Measurements from ENCODE around the gene ZNF444. TPM values are rescaled to one million over a fixed set of nuclear protein-coding genes. Genes with fewer than 3 reads are reported as not detected.
"Not testable (repeated sequence)": the region's sequence is repeated elsewhere in the genome, so short reads cannot be mapped to it uniquely, and the experiment has no call there.

The ZNF444 gene
- total RNA-seq, 1 donor from 2014 or later, result 23.9 TPM

GRCh38 chr19:56141417-56141993, 418 bp downstream of the ZNF444 start:
- DNase-seq, result no peak
- no peak for ATAC-seq
- intact Hi-C loops (cut with micrococcal nuclease), result no loop called here

GRCh38 chr19:56142087-56142787, 1.1 kb downstream of the ZNF444 start:
- intact Hi-C loops (cut with micrococcal nuclease), result no loop called here
- no peak for DNase-seq

GRCh38 chr19:56142897-56143434, 1.9 kb downstream of the ZNF444 start:
- no peak for ATAC-seq
- DNase-seq, result no peak
- intact Hi-C loops (cut with micrococcal nuclease), result no loop called here

More at GRCh38 chr19:56142087-56142787, 1.1 kb downstream of the ZNF444 start:
- ATAC-seq, result no peak

GRCh38 chr19:56144376-56144775, 3.3 kb downstream of the ZNF444 start:
- ATAC-seq, result no peak
- intact Hi-C loops (cut with micrococcal nuclease), result no loop called here
- DNase-seq, result no peak

- DNase-seq, result no peak
- intact Hi-C loops (cut with micrococcal nuclease), result no loop called here
- ATAC-seq, result no peak
These were observed 3.7 kb downstream of the ZNF444 start for GRCh38 chr19:56144831-56145230.

- no peak for ATAC-seq
- DNase-seq, result no peak
- intact Hi-C loops (cut with micrococcal nuclease), result no loop called here
These were observed 4.6 kb downstream of the ZNF444 start for GRCh38 chr19:56145698-56146097.

- DNase-seq, result no peak
- intact Hi-C loops (cut with micrococcal nuclease), result no loop called here
- no peak for ATAC-seq
These were observed 5.8 kb downstream of the ZNF444 start for GRCh38 chr19:56146904-56147303.

GRCh38 chr19:56147307-56147706, 6.2 kb downstream of the ZNF444 start:
- ATAC-seq (no peak), DNase-seq (no peak)
- intact Hi-C loops (cut with micrococcal nuclease), result no loop called here

- DNase-seq, result no peak
- intact Hi-C loops (cut with micrococcal nuclease), result no loop called here
- no peak for ATAC-seq
These were observed 7.0 kb downstream of the ZNF444 start for GRCh38 chr19:56148096-56148495.

GRCh38 chr19:56148955-56149655, 8.0 kb downstream of the ZNF444 start:
- intact Hi-C loops (cut with micrococcal nuclease); DNase-seq; ATAC-seq: not testable (repeated sequence)

GRCh38 chr19:56149656-56150038, 8.6 kb downstream of the ZNF444 start:
- DNase-seq (no peak), ATAC-seq (no peak)
- intact Hi-C loops (cut with micrococcal nuclease), result loop anchor here (10.0 kb wide), 1 partner anchor 65 kb away; no protein-coding TSS in a partner anchor

GRCh38 chr19:56150358-56150757, 9.3 kb downstream of the ZNF444 start:
- intact Hi-C loops (cut with micrococcal nuclease), result loop anchor here (10.0 kb wide), 1 partner anchor 66 kb away; no protein-coding TSS in a partner anchor
- no peak for DNase-seq
- ATAC-seq, result peak; percentile 76

- intact Hi-C loops (cut with micrococcal nuclease), result loop anchor here (10.0 kb wide), 1 partner anchor 68 kb away; no protein-coding TSS in a partner anchor
- DNase-seq (no peak), ATAC-seq (no peak)
These were observed 11.6 kb downstream of the ZNF444 start for GRCh38 chr19:56152644-56153043.

- ATAC-seq (no peak), DNase-seq (no peak)
- intact Hi-C loops (cut with micrococcal nuclease), result loop anchor here (10.0 kb wide), 1 partner anchor 69 kb away; no protein-coding TSS in a partner anchor
These were observed 12.4 kb downstream of the ZNF444 start for GRCh38 chr19:56153507-56153906.

GRCh38 chr19:56155124-56155687, 14.1 kb downstream of the ZNF444 start:
- ATAC-seq (peak; percentile 30), DNase-seq (peak; percentile 43)
- intact Hi-C loops (cut with micrococcal nuclease), result loop anchor here (10.0 kb wide), 1 partner anchor 70 kb away; no protein-coding TSS in a partner anchor

- intact Hi-C loops (cut with micrococcal nuclease), result loop anchor here (10.0 kb wide), 1 partner anchor 72 kb away; no protein-coding TSS in a partner anchor
- peak; percentile 49 for ATAC-seq
- peak; percentile 51 for DNase-seq
These were observed 15.7 kb downstream of the ZNF444 start for GRCh38 chr19:56156768-56157167.

GRCh38 chr19:56158170-56158757, 17.2 kb downstream of the ZNF444 start:
- intact Hi-C loops (cut with micrococcal nuclease), result loop anchor here (10.0 kb wide), 1 partner anchor 73 kb away; no protein-coding TSS in a partner anchor

GRCh38 chr19:56159009-56159559, 18.0 kb downstream of the ZNF444 start:
- no peak for DNase-seq
- no peak for ATAC-seq
- intact Hi-C loops (cut with micrococcal nuclease), result loop anchor here (10.0 kb wide), 1 partner anchor 74 kb away; no protein-coding TSS in a partner anchor

More at GRCh38 chr19:56158170-56158757, 17.2 kb downstream of the ZNF444 start:
- DNase-seq (no peak), ATAC-seq (no peak)
